HCT116 (cell line): ENCODE data around the gene GRIA4. TPM values are rescaled to one million over a fixed set of nuclear protein-coding genes. Genes with fewer than 3 reads are reported as not detected.

Source experiments
- ATAC-seq: fragments of 200-7000 bp; cut with Tn5 transposase; 2 replicates; pipeline ENCODE4 v1.9.1; 2020; ENCODE audit warnings: mild to moderate bottlenecking, moderate library complexity
- BruUV-seq: library from RNA; stranded (reverse); fragments of 400-500 nt; replicated peaks from 2 replicates; lab custom pipeline; 2021; lab: Mats Ljungman, UMichigan
- CTCF ChIA-PET: fragments of 300-600 bp; sonication (Branson Sonifier 250); formaldehyde crosslinking; loops from one replicate; lab custom pipeline; 2021; ENCODE audit warnings: antibody characterized with exemption; lab: Charles Lee
- POLR2A ChIA-PET: fragments of 300-600, 350-600 bp; sonication (Branson Sonifier 250); formaldehyde crosslinking; loops from one replicate; lab custom pipeline; 2021; ENCODE audit warnings: antibody characterized with exemption; lab: Charles Lee
- RAD21 ChIA-PET, 2 experiments: fragments of 300-600 bp; sonication (Branson Sonifier 250); formaldehyde crosslinking; loops; one replicate each; lab custom pipeline; 2023; ENCODE audit warnings: low total read pairs in 2 of 2; ENCODE audit not compliant: uncharacterized antibody in 2 of 2, unreplicated experiment in 2 of 2, low non-redundant PET in 1 of 2; lab: Charles Lee
- DNase-seq: peaks from one replicate; pipeline ENCODE4 v3.0.0-alpha.2; 2010; ENCODE audit warnings: low read depth, low spot score
- H2AFZ ChIP-seq: fragments of 200-600 bp; shearing (Covaris generic), sonication (generic); 2 replicates; pipeline ENCODE4 v1.6.1; 2017; ENCODE audit warnings: low read depth, mixed run types, mixed read lengths, antibody characterized with exemption, low read length; ENCODE audit not compliant: poor library complexity, severe bottlenecking
- H3K27ac ChIP-seq: 2 replicates; pipeline ENCODE4 v1.5.1; 2012; ENCODE audit warnings: low read depth, low read length
- H3K27me3 ChIP-seq: fragments of 200-600 bp; sonication (generic); 2 replicates; pipeline ENCODE4 v1.6.1; 2016; ENCODE audit warnings: mixed run types, low read length, mixed read lengths; ENCODE audit not compliant: insufficient read depth
- H3K36me3 ChIP-seq, 2 experiments: fragments of 200-500 bp in 1 of 2; fragments of 200-600 bp in 1 of 2; sonication (Bioruptor generic) in 1 of 2; sonication (generic) in 1 of 2; 2 replicates each; pipeline versions ENCODE4 v1.5.1 to v1.6.1; 2014 to 2016; ENCODE audit warnings: low read length in 2 of 2, inconsistent platforms in 1 of 2, mixed read lengths in 1 of 2, mixed run types in 1 of 2; ENCODE audit not compliant: insufficient read depth in 2 of 2, control insufficient read depth in 1 of 2
- H3K4me1 ChIP-seq, 2 experiments: fragments of 200-600 bp in 1 of 2; sonication (generic) in 1 of 2; 2 replicates each; pipeline versions ENCODE4 v1.5.1 to v1.6.1; 2012 to 2017; ENCODE audit warnings: low read length in 2 of 2, inconsistent platforms in 1 of 2, mild to moderate bottlenecking in 1 of 2, mixed read lengths in 1 of 2, mixed run types in 1 of 2, moderate library complexity in 1 of 2; ENCODE audit not compliant: insufficient read depth in 2 of 2, control insufficient read depth in 1 of 2
- H3K4me2 ChIP-seq: fragments of 200-600 bp; sonication (generic); 2 replicates; pipeline ENCODE4 v1.6.1; 2017; ENCODE audit warnings: mixed run types, low read length, mixed read lengths
- H3K4me3 ChIP-seq, 2 experiments: fragments of 200-600 bp in 1 of 2; sonication (generic) in 1 of 2; replicated peaks in 1 of 2; 2 replicates each; pipeline ENCODE4 v1.5.1; 2011 to 2016; ENCODE audit warnings: low read length in 2 of 2, control low read depth in 1 of 2, low read depth in 1 of 2, mild to moderate bottlenecking in 1 of 2, mixed read lengths in 1 of 2, mixed run types in 1 of 2
- H3K79me2 ChIP-seq: fragments of 200-600 bp; sonication (generic); 2 replicates; pipeline ENCODE4 v1.6.1; 2017; ENCODE audit warnings: mild to moderate bottlenecking, mixed run types, low read length, moderate library complexity, mixed read lengths; ENCODE audit not compliant: insufficient read depth
- H3K9ac ChIP-seq: fragments of 200-600 bp; sonication (generic); 2 replicates; pipeline ENCODE4 v1.6.1; 2016; ENCODE audit warnings: low read length, mixed read lengths
- H3K9me2 ChIP-seq: fragments of 200-600 bp; sonication (generic), shearing (Covaris generic); 2 replicates; pipeline ENCODE4 v1.6.1; 2017; ENCODE audit warnings: mixed run types, mild to moderate bottlenecking, moderate library complexity; ENCODE audit not compliant: insufficient read depth
- H3K9me3 ChIP-seq, 2 experiments: fragments of 200-500 bp in 1 of 2; fragments of 200-600 bp in 1 of 2; sonication (Bioruptor generic) in 1 of 2; sonication (generic) in 1 of 2; 2 replicates each; pipeline ENCODE4 v1.6.1; 2014 to 2017; ENCODE audit warnings: low read length in 2 of 2, mixed read lengths in 2 of 2, inconsistent platforms in 1 of 2, low read depth in 1 of 2, mild to moderate bottlenecking in 1 of 2, mixed run types in 1 of 2, moderate library complexity in 1 of 2; ENCODE audit not compliant: control insufficient read depth in 1 of 2, insufficient read depth in 1 of 2
- H4K20me1 ChIP-seq: fragments of 200-600 bp; sonication (generic), shearing (Covaris generic); 2 replicates; pipeline ENCODE4 v1.6.1; 2017; ENCODE audit warnings: mixed run types, mild to moderate bottlenecking, moderate library complexity; ENCODE audit not compliant: insufficient read depth
- CBX3 ChIP-seq: IDR thresholded peaks from 2 replicates; pipeline ENCODE4 v1.6.1; 2012; ENCODE audit warnings: low read depth
- CEBPB ChIP-seq: IDR thresholded peaks from 2 replicates; pipeline ENCODE4 v1.6.1; 2012; ENCODE audit warnings: low read depth
- CTCF ChIP-seq, 3 experiments: fragments of 200-600 bp in 1 of 3; sonication (generic) in 1 of 3; IDR thresholded peaks in 2 of 3; conservative IDR thresholded peaks in 1 of 3; 2 replicates each; pipeline ENCODE4 v1.5.1; 2012 to 2017; ENCODE audit warnings: low read depth in 2 of 3, low read length in 2 of 3, antibody characterized with exemption in 1 of 3, borderline replicate concordance in 1 of 3, control low read depth in 1 of 3, mild to moderate bottlenecking in 1 of 3, mixed read lengths in 1 of 3, mixed run types in 1 of 3, moderate library complexity in 1 of 3; ENCODE audit not compliant: insufficient read depth in 1 of 3
- ELF1 ChIP-seq: IDR thresholded peaks from 2 replicates; pipeline ENCODE4 v1.6.1; 2012; ENCODE audit warnings: low read depth, borderline replicate concordance
- EZH2 ChIP-seq: fragments of 200-600 bp; sonication (generic); IDR thresholded peaks from 2 replicates; pipeline ENCODE4 v1.6.1; 2017; ENCODE audit warnings: antibody characterized with exemption, mixed run types
- EZH2phosphoT487 ChIP-seq: fragments of 200-600 bp; IDR thresholded peaks from 2 replicates; pipeline ENCODE4 v1.6.1; 2018; ENCODE audit warnings: antibody characterized with exemption, borderline replicate concordance
- JUND ChIP-seq: IDR thresholded peaks from 2 replicates; pipeline ENCODE4 v1.6.1; 2012
- POLR2A ChIP-seq: IDR thresholded peaks from 2 replicates; pipeline ENCODE4 v1.7.0; 2011; ENCODE audit warnings: borderline replicate concordance; ENCODE audit not compliant: insufficient read depth, insufficient read length; ENCODE audit errors: extremely low read depth
- RAD21 ChIP-seq: IDR thresholded peaks from 2 replicates; pipeline ENCODE4 v1.6.1; 2012; ENCODE audit warnings: low read depth, mild to moderate bottlenecking
- SRF ChIP-seq: IDR thresholded peaks from 2 replicates; pipeline ENCODE4 v1.6.1; 2012; ENCODE audit warnings: low read depth
- TCF7L2 ChIP-seq: IDR thresholded peaks from 2 replicates; pipeline ENCODE4 v1.7.0; 2011; ENCODE audit warnings: borderline replicate concordance, inconsistent platforms; ENCODE audit not compliant: insufficient read depth, insufficient read length; ENCODE audit errors: extremely low read depth
- intact Hi-C: fragments of 100-400 bp; cut with micrococcal nuclease; formaldehyde crosslinking; loops from 2 replicates; pipeline ENCODE4 v1.10.0; 2022
- total RNA-seq: library from RNA; stranded (reverse); gene quantifications from one replicate; pipeline ENCODE4 v1.2.1, GENCODE V29; 2021; ENCODE audit not compliant: unreplicated experiment

The GRIA4 gene
- total RNA-seq, 1 experiment from 2014 or later = not detected

DNA sequence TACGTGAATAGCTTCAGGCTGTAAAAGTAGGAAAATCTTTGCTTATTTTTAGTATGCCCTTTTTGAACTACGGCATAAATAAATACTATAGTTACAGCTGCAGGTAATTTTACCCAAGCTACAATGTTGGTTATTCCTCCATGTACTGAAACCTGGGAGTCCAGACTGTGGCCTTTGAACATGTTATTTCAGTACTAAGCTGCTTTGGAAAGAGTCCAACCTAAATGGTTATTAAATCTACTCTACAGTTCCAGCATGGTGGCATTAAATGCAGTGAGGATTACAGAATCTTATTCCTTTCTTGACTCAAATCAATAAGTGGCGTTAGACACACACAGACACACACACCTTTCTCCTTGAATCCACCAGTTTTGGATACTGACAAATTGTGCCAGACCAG is 247.1 kb downstream of the GRIA4 start:
- no peak for TF ChIP-seq POLR2A
- TF ChIP-seq JUND = no peak
- TF ChIP-seq, all 23 proteins: peak for 0
- RAD21 ChIA-PET = no interaction called here
- H2AFZ ChIP-seq = no peak overlapping the region
- DNase-seq (no peak), ATAC-seq (no peak)
- H3K9me3 ChIP-seq = no peaks in the 10 kb centered on the region
- H3K9me2 ChIP-seq = no peaks in the 10 kb centered on the region
- no peaks in the 10 kb centered on the region for H3K4me1 ChIP-seq
- H4K20me1 ChIP-seq = no peaks in the 10 kb centered on the region
- BruUV-seq = no TSS peak
- POLR2A ChIA-PET = no interaction called here
- intact Hi-C loops = no loop called here
- no peaks in the 10 kb centered on the region for H3K27me3 ChIP-seq
- H3K9ac ChIP-seq = no peak overlapping the region
- H3K79me2 ChIP-seq = no peaks in the 10 kb centered on the region
- CTCF ChIA-PET = no interaction called here
- H3K4me3 ChIP-seq = no peak overlapping the region
- no peak overlapping the region for H3K4me2 ChIP-seq
- H3K27ac ChIP-seq = no peak overlapping the region
- no peaks in the 10 kb centered on the region for H3K36me3 ChIP-seq

DNA sequence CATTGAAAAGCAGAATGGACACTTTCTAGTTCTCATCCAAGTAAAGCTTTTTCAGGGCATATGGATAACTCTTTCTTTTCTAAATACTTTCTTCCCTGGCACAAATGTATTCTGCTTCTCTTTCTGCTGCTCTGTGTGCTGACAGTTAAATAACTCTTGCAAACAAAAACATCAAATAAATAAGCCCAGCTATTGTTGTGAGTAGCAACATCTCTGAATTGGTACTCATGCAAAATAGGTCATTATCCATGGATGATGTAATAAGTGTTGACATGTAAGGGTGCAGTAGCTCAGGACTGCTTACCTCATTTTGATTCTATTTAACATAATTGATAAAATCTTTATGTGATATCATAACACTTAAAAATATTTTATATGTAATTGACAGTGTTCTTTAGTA is 247.9 kb downstream of the GRIA4 start:
- no TSS peak for BruUV-seq
- ChIA-PET CTCF (no interaction called here), POLR2A (no interaction called here), RAD21 (no interaction called here)
- H4K20me1 ChIP-seq = no peaks in the 10 kb centered on the region
- DNase-seq (no peak), ATAC-seq (no peak)
- H3K4me1 ChIP-seq = no peaks in the 10 kb centered on the region
- no peak overlapping the region for H3K4me2 ChIP-seq
- H3K9me2 ChIP-seq = no peaks in the 10 kb centered on the region
- intact Hi-C loops = no loop called here
- H3K9me3 ChIP-seq = no peaks in the 10 kb centered on the region
- no peak overlapping the region for H3K27ac ChIP-seq
- no peak overlapping the region for H2AFZ ChIP-seq
- no peaks in the 10 kb centered on the region for H3K36me3 ChIP-seq
- H3K4me3 ChIP-seq = no peak overlapping the region
- H3K79me2 ChIP-seq = no peaks in the 10 kb centered on the region
- no peaks in the 10 kb centered on the region for H3K27me3 ChIP-seq
- no peak overlapping the region for H3K9ac ChIP-seq
- TF ChIP-seq CBX3 (no peak), JUND (no peak), CTCF (IDR thresholded peaks at IDR 0.05 in 2 of 3, conservative IDR thresholded peaks at IDR 0.05 in 1 of 3; ENCODE audit: borderline replicate concordance in 1 of 3, insufficient read depth in 1 of 3, low read depth in 2 of 3, low read length in 2 of 3) (no peak), EZH2 (no peak), SRF (no peak), CEBPB (no peak), TCF7L2 (no peak), EZH2phosphoT487 (no peak), ELF1 (no peak), RAD21 (no peak)
